Measurements from ENCODE around the gene KNOP1. TPM values are rescaled to one million over a fixed set of nuclear protein-coding genes. Genes with fewer than 3 reads are reported as not detected.

The KNOP1 gene
- total RNA-seq, 1 experiment from 2014 or later, result 93.9 TPM

DNA sequence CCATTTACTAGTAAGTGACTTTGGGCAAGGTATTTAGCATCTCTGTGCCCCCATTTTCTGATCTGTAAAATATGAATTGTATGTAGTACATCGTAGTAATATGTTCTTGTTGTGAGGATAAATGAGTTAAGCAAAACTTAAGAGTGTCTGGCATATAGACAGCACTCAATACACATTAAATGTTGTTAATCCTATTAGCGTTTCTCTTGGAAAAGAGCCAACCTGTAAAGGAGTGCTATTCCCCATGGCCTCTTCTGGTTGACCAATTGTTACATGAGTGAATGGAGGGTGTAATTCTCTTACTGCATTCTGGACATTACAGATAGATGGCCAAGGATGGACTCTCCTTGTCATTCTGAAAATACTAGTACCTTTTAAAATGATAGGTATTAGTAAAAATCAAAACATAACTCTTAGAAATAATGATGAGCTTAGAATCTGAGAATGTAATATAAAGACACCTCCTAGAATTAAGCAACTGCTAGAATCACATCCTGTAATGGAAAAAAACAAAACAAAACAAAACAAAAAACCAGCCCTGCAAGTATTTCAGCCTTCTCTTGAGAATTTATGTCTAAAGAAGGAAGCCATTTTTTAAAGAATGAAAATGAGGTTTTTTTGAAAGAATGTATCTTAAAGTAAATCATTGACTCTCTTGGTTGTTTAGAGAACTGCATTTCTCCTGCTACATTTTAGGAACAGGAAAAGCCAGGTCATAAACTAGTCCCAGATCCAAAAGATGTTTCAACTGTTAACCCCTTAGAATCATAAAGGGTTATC is 30.6 kb upstream of the KNOP1 start:
- H4K8ac ChIP-seq (replicated peaks; ENCODE audit: insufficient read length, low read depth, low read length), result no peak overlapping the region
- no peak overlapping the region for H4K91ac ChIP-seq (ENCODE audit: insufficient read length, low read depth, low read length)
- TF ChIP-seq, protein P1, sequence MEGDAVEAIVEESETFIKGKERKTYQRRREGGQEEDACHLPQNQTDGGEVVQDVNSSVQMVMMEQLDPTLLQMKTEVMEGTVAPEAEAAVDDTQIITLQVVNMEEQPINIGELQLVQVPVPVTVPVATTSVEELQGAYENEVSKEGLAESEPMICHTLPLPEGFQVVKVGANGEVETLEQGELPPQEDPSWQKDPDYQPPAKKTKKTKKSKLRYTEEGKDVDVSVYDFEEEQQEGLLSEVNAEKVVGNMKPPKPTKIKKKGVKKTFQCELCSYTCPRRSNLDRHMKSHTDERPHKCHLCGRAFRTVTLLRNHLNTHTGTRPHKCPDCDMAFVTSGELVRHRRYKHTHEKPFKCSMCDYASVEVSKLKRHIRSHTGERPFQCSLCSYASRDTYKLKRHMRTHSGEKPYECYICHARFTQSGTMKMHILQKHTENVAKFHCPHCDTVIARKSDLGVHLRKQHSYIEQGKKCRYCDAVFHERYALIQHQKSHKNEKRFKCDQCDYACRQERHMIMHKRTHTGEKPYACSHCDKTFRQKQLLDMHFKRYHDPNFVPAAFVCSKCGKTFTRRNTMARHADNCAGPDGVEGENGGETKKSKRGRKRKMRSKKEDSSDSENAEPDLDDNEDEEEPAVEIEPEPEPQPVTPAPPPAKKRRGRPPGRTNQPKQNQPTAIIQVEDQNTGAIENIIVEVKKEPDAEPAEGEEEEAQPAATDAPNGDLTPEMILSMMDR (conservative IDR thresholded peaks at IDR 0.05), result no peak
- no peak overlapping the region for H2BK12ac ChIP-seq (ENCODE audit: insufficient read length, low read depth, low read length)
- no peak overlapping the region for H3K27ac ChIP-seq (ENCODE audit: insufficient read length, low read depth, low read length)
- no peaks in the 10 kb centered on the region for H3K79me1 ChIP-seq (ENCODE audit: insufficient read depth, low read depth, low read length, poor library complexity, severe bottlenecking)
- Mint-ChIP-seq H3K27ac (no peak overlapping the region), H3K27me3 (ENCODE audit: low read depth) (no peaks in the 10 kb centered on the region), H3K4me1 (peaks cover 1 to 2% of the 10 kb centered on the region in 2 experiments; a peak in 1 of 4 replicates), H3K36me3 (ENCODE audit: insufficient read depth in 1 of 3, low read depth in 3 of 3) (no peaks in the 10 kb centered on the region), H3K4me3 (no peak overlapping the region), H3K9me3 (no peaks in the 10 kb centered on the region)
- H2BK120ac ChIP-seq (ENCODE audit: low read depth, low read length, poor library complexity, severe bottlenecking), result no peak overlapping the region
- H3K14ac ChIP-seq (ENCODE audit: insufficient read depth, low read length), result no peak overlapping the region
- H2AK5ac ChIP-seq (ENCODE audit: insufficient read length, low read length), result no peak overlapping the region
- H3K23ac ChIP-seq (ENCODE audit: insufficient read length, low read depth, low read length), result no peak overlapping the region
- H3K23me2 ChIP-seq (ENCODE audit: insufficient read length, low read depth, low read length, poor library complexity, severe bottlenecking), result no peaks in the 10 kb centered on the region
- H2BK20ac ChIP-seq (ENCODE audit: low read depth, low read length, poor library complexity, severe bottlenecking), result no peak overlapping the region
- no peak overlapping the region for H3K18ac ChIP-seq (ENCODE audit: insufficient read length, low read depth, low read length)
- no peak overlapping the region for H4K5ac ChIP-seq (ENCODE audit: insufficient read length, low read depth, low read length)
- no peaks in the 10 kb centered on the region for H3K79me2 ChIP-seq (ENCODE audit: insufficient read depth, low read length)
- no peak overlapping the region for H3T11ph ChIP-seq (ENCODE audit: low read length)
- no peak overlapping the region for H3K4me2 ChIP-seq (ENCODE audit: insufficient read depth, insufficient read length, low read length)
- no peaks in the 10 kb centered on the region for H3K27me3 ChIP-seq (ENCODE audit: insufficient read depth, low read length)
- no peak overlapping the region for H3K56ac ChIP-seq (ENCODE audit: insufficient read length, low read depth, low read length)
- WGBS (ENCODE audit: extremely low coverage, insufficient read length, low lambda C conversion rate), result no CpG with 5 or more reads among the region's 2 CpGs
- H2BK15ac ChIP-seq (ENCODE audit: low read depth, low read length), result no peak overlapping the region
- H3K4me1 ChIP-seq (ENCODE audit: insufficient read depth, low read length), result no peaks in the 10 kb centered on the region
- no peaks in the 10 kb centered on the region for H4K20me1 ChIP-seq (ENCODE audit: control insufficient read depth, insufficient read depth, insufficient read length)
- H3K9me3 ChIP-seq (ENCODE audit: control insufficient read depth, low read depth, low read length), result no peaks in the 10 kb centered on the region
- no peak overlapping the region for H3K9ac ChIP-seq (ENCODE audit: extremely low read depth, insufficient read length, low read length)
- H3K4ac ChIP-seq (ENCODE audit: low read depth, low read length), result no peak overlapping the region
- H2AFZ ChIP-seq (ENCODE audit: low read length), result no peak overlapping the region
- H2BK5ac ChIP-seq (ENCODE audit: insufficient read length, low read length), result no peak overlapping the region
- no peak for DNase-seq
